ENCODE results near the gene DEPDC5. TPM values are rescaled to one million over a fixed set of nuclear protein-coding genes. Genes with fewer than 3 reads are reported as not detected.

The DEPDC5 gene
- total and polyA plus RNA-seq, 9 of the 15 experiments (the other 6 are each of a cell fraction or from before 2014, with no cell fraction given): 2.3 to 12.3 (median 10.7) TPM

- no peaks in the 10 kb centered on the region for H3K9me3 ChIP-seq (replicated peaks; ENCODE audit: control insufficient read depth, insufficient read depth, low read depth, low read length)
- POLR2A ChIA-PET: interaction anchor here (0.5 to 1.3 kb wide), 5 partner anchors 8 to 89 kb away, joined by 3 read pairs; no protein-coding TSS in a partner anchor
- intact Hi-C loops (cut with micrococcal nuclease) (loop anchor here (1.0 kb wide), 1 partner anchor 45 kb away; no protein-coding TSS in a partner anchor), in situ Hi-C loops (cut with MboI) (no loop called here)
- peaks cover 33 to 44% of the 10 kb centered on the region in 2 experiments for H3K4me1 ChIP-seq (replicated peaks in 1 of 2; ENCODE audit: control insufficient read depth in 2 of 2, insufficient read depth in 2 of 2, low read length in 2 of 2)
- H3K36me3 ChIP-seq (ENCODE audit: control insufficient read depth, insufficient read depth, low read length): peaks cover 24% of the 10 kb centered on the region; the same call in 1 of the 3 replicates
- H4K20me1 ChIP-seq (replicated peaks; ENCODE audit: control insufficient read depth, insufficient read depth, low read length): no peaks in the 10 kb centered on the region
- no TSS peak for BruUV-seq (replicated peaks)
- no peak overlapping the region; a peak in 1 of 4 replicates for H3K9ac ChIP-seq (ENCODE audit: insufficient read depth in 1 of 2, low read depth in 2 of 2, low read length in 2 of 2)
- WGBS (ENCODE audit: insufficient coverage, low coverage, missing lambda C conversion rate): 2% methylated on average over 6 of the region's 6 CpGs
- no peaks in the 10 kb centered on the region for H3K27me3 ChIP-seq (ENCODE audit: control insufficient read depth in 2 of 2, insufficient read depth in 2 of 2, low read length in 2 of 2)
- 0 out of 2 replicates have a peak overlapping the region, but pooled peaks have one; percentile 16 for H2AFZ ChIP-seq (ENCODE audit: low read depth, low read length)
- H3K4me2 ChIP-seq (ENCODE audit: insufficient read depth, low read length): peak overlapping the region; percentile 43
- no peaks in the 10 kb centered on the region for H3K79me2 ChIP-seq (ENCODE audit: control insufficient read depth, insufficient read depth, low read length)
- H3K27ac ChIP-seq (ENCODE audit: extremely low read depth, low read depth, low read length): peak overlapping the region; percentile 73
- H3K9me1 ChIP-seq (ENCODE audit: control insufficient read depth, insufficient read depth, low read length): no peaks in the 10 kb centered on the region
- FAIRE-seq (peak; percentile 96), ATAC-seq (peak; percentile 75), DNase-seq (ENCODE audit: extremely low read depth in 1 of 4, low spot score in 3 of 4) (peak; percentile 51 to 77 (median 56))
- no peak overlapping the region; the same call in 1 of the 2 replicates for H3K4me3 ChIP-seq
- CTCF ChIA-PET (ENCODE audit: low intra/inter-chr PET ratio): no interaction called here
- no peak for TF ChIP-seq SREBF1 (IDR thresholded peaks at IDR 0.05; ENCODE audit: borderline replicate concordance, low read depth, low read length)
- 0 out of 2 replicates have a peak, but pooled peaks have one; percentile 4 for TF ChIP-seq NFE2 (IDR thresholded peaks at IDR 0.05; ENCODE audit: low read depth)
- peak in 1 of 2 experiments; percentile 75; a peak in 2 of 4 replicates for TF ChIP-seq TBL1XR1 (IDR thresholded peaks at IDR 0.05; ENCODE audit: low read length in 2 of 2)
- TF ChIP-seq CSDE1 (IDR thresholded peaks at IDR 0.05): no peak
- TF ChIP-seq CEBPG (CRISPR knock-in tag; IDR thresholded peaks at IDR 0.05): no peak
- TF ChIP-seq CEBPG (tag; conservative IDR thresholded peaks at IDR 0.05 in 1 of 2, IDR thresholded peaks at IDR 0.05 in 1 of 2): no peak
- TF ChIP-seq YBX1 (IDR thresholded peaks at IDR 0.05): no peak
- no peak for TF ChIP-seq FOXA1 (IDR thresholded peaks at IDR 0.05; ENCODE audit: borderline replicate concordance)
- TF ChIP-seq SOX6 (IDR thresholded peaks at IDR 0.05): peak; percentile 98
- no peak for TF ChIP-seq ZNF583 (CRISPR knock-in tag; IDR thresholded peaks at IDR 0.05)
- peak; percentile 81 for TF ChIP-seq EP300 (IDR thresholded peaks at IDR 0.05; ENCODE audit: low read length)
- TF ChIP-seq KLF16 (IDR thresholded peaks at IDR 0.05): peak; percentile 70
- no peak for TF ChIP-seq KDM2B (CRISPR knock-in tag; IDR thresholded peaks at IDR 0.05)
- no peak for TF ChIP-seq SAFB (IDR thresholded peaks at IDR 0.05; ENCODE audit: borderline replicate concordance, low read depth, low read length)
- no peak for TF ChIP-seq ZNF347 (CRISPR knock-in tag; IDR thresholded peaks at IDR 0.05; ENCODE audit: low read depth)
- no peak for TF ChIP-seq ZBTB43 (CRISPR knock-in tag; IDR thresholded peaks at IDR 0.05)
- peak in 1 of 2 experiments; percentile 46; a peak in 1 of 4 replicates for TF ChIP-seq MNT (conservative IDR thresholded peaks at IDR 0.05)
- TF ChIP-seq GATAD2A (IDR thresholded peaks at IDR 0.05): no peak
- no peak for TF ChIP-seq ZFP1 (CRISPR knock-in tag; IDR thresholded peaks at IDR 0.05)
- peak; percentile 81 for TF ChIP-seq TCF3 (CRISPR knock-in tag; IDR thresholded peaks at IDR 0.05)
Measured at GRCh38 chr22:31901388-31902137, 147.7 kb downstream of the DEPDC5 start.

Measured in K562 (cell line).